Activated CD4-positive, alpha-beta T cell treated with anti-CD3 and anti-CD28 coated beads, Interleukin-10, Interleukin-2, amounts not matched to agents 100 ng/mL and 50 ng/mL, durations not matched to agents 16 hours and 8 hours (primary cell): ENCODE data around the gene IMP3.
A peak's percentile ranks its signal among the peaks of the same experiment; 100 is the strongest.

ENCODE experiments used
- DNase-seq: peaks from one replicate; pipeline ENCODE4 v3.0.0-alpha.2; 2020

Gene IMP3

DNA sequence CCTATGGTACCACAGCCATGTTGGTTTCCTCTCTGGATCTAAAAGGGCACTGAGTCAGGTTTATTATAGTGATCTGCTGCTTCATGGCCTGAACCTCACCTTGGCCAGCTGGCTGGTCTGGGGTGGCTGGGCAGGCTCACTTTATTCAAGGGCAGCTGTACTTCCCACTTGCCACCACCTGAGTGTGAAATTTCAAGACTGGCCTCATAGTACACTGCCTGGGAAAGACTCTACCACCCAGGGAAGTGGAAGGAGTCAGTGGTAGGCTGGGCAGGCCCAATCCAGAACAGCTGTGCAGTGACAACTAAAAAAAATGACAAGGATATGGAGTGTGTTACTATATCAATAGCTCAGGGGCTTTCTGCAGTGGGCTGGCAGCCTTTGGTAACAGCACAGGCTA, 23.3 kb downstream of the IMP3 start:
- no peak for DNase-seq

DNA sequence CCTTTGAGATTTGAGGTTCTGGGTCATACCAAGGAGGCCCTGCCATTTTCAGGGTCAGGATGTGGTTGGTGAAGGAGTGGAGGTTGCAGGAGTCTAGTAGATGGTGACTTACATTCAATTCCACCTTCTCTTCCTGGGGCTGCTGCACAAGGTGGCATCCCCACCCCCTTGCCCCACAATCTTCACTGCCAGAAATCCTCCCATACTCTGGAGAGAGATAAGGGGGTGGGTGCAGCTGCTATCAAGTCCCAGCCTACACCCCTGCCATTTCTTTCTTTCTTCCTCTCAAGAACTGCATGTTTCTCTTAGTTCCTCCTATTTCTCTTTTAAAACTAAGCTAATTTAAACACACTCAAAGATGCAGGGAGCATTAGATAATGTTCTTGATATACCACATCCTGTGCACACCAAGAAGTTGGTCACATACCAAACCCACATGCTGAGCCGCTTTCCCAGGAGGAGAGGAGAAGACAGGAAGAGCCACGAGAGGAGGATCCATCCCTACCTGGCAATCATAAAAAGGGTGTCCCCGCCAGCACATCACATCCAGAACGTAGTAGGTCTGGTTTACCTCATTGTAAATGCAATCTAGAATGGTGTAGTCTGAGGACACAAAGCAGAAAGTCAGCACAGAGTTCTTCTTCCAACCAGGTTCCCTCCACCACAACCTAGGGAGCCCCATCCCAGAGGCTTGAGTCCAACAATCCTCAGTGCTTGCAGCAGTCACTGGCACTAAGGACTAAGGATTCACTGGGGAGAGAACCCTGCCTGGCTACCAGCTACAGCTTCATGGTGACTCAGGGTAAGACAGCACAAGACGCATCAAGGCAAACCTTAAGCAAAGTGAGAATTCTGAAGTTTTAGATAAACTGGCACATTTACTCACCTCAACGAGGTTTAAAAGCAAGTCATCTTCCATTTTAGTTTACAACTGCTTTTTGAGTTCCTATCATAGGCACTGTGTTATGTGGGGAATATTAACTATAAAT, 33.0 kb downstream of the IMP3 start:
- DNase-seq = peak; percentile 43

DNA sequence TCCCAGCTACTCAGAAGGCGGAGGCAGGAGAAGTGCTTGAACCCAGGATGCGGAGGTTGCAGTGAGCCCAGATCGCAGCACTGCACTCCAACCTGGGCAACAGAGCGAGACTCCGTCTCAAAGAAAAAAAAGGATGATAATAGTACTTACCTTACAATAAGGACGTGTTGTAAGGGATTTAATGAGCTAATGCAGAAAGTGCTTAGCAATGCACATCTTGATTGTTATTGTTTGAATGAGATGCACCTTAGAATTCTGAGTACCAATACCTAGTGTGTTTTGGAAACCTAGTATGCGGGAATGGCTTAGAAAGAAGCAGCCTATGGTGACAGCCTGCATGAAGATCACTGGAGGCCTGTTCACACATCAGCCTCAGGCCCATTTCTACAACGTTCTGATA, 34.0 kb downstream of the IMP3 start:
- DNase-seq = no peak

DNA sequence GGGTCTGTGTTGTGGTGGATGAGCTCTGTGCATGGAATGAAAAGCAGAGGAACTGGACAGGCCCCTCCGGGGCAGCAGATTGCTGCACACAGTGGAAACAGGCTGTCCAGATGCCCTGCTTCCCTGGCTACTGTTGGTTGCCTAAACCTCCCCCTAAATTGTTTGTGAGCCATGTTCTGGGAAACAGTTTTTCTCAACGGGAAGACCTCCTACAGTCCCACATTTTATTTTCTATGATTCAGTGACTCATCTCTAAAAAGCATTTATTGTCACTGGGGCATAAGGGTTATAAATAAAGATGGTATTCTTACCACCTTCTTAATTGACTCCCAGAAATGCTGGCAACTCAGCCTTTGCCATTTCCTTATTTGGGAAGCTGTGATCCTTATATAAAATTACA, 40.6 kb downstream of the IMP3 start:
- no peak for DNase-seq

DNA sequence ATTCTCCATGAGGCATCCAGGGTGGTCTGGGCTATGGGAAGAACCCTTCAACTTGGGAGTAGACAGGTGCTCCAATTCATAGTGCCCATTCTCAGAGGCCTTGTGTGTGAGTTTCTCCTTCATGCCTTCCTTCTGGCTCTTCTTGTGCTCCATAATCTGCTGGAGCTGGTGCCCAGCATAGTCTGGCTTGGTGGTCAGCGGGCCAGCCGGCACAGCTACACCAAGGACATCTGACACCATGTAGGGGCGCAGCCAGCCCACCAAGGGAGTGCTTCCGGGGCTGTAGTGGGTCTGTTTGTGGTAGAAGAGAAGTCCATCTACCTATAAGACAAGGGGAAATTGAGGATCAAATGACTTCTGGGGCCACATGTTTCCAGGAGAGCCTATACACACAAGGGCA, 41.7 kb downstream of the IMP3 start:
- DNase-seq = no peak

DNA sequence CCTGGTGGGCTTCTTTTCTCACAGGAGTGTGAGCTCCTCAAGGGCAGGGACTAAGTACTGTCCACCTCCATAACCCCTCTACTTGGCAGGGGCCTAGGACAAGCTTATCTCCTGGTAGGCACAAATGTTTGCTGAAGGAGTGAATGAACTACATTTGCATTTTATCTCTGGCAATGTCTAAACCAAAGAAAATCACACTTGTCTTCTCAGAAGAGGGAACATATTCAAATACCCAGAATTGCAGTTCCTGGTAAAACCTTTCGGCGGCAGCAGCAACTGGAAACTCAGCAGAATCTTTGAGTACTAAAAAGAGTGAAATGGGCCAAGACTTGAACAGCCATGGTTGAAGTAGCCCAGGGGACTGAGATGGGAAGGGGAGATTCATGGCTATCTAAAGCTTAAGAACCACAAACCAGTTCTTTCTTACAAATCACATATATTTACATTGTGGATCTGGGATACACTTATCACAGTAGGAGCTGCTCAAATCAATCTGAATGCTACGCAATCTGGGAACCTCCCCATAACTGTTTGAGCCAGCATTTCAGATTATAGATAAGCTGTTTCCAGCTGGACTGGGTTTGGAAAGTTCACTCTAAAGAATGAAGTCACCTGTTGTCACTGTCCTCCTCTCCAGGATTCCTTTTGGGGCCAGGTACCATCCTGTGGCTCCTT, 42.2 kb downstream of the IMP3 start:
- DNase-seq = peak; percentile 70

DNA sequence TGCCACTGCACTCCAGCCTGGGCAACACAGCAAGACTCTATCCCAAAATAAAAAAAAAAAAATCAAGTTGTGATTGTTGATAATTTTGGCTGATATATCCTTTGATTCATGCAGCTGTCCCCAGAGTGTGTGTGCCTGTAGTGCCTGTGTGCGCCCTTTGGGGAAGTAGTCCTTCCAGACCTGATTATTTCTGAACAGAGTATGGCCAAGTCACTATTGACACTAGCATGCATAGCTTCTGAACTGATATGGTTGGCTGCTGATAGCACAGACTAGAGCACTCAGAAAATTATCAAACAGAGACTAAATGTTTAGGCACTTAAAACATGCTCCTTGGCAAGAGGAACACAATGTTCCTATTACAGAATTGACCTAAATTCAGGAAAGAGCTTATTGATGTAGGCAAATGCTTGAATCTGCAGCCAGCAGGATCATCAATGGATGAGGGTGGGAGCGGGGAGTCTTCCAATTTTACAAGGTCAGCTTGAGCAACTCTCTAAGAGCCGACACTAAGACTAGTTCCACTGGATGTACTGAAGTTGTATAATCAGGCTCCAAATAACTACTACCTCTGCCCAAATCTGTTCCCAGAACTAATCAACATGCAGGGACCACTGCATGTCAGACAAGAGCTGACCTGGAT, 43.2 kb downstream of the IMP3 start:
- no peak for DNase-seq

DNA sequence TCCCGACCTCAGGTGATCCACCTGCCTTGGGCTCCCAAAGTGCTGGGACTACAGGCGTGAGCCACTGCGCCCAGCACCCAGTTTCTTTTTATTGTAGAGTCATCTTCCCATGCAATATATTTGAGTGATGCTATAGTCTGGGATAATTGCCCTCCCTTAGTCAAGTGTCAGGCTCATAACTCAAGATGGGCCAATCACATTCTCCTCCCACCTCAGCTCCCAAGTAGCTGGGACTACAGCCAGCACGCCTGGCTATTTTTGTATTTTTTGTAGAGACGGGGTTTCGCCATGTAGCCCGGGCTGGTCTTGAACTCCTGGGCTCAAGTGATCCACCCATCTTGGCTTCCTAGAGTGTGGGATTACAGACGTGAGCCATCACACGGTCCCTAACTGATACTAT, 45.7 kb downstream of the IMP3 start:
- no peak for DNase-seq

DNA sequence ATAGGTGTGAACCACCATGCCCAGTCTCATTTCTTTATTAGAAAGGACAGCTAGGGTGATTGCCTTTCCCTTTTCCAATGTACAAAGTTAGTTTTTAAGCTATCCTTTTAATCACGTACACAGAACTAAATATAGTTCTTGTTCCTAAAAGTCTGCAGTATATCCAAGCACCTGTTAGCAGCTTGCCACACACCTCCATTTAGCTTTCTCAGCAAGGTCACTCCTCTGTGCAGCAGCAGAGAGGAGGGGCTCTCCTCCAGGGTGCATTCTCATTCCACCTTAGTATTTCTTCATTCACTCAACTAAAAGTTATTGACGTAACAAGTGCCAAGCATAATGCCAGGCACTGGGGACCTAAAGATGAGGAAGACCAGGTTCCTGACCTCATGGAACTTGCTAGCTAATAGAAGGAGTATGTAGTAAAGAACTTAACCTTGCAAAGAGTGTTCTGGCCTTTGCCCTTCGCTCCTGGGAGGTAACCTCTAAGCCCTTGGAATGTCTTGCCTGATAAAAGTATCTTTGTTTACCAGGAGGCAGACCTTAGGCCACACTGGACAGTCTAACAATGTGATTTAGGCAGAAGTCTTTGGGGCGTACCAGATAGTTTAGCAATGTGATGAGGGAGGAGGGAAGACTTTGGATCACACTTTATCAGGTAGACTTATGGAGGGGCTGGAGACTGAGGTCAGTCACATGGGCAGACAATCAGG, 48.2 kb downstream of the IMP3 start:
- no peak for DNase-seq

DNA sequence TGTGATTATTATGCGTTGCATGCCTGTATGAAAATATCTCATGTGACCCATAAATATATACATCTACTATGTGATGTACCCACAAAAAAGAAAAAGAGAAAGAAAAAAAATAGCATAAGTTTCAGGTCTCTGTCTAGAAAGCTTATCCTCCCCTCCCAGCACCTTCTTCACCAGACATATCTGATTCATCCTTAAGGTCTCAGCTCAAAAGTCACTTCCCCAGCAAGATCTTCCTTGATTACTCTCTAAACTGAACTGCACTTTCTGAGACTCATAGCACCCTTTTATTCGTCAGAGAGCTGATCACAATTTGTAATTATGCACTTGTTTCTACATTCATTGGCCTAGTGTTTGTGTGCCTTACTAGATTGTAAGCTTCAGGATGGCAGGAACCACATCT, 49.8 kb downstream of the IMP3 start:
- no peak for DNase-seq
